Activated naive CD8-positive, alpha-beta T cell (primary cell): Measurements from ENCODE around the gene SEMG1.

ENCODE experiments used
- H3K27ac Mint-ChIP-seq: one replicate; pipeline ENCODE4 v1.8.0; 2021; ENCODE audit warnings: mixed read lengths
- H3K27me3 Mint-ChIP-seq: one replicate; pipeline ENCODE4 v1.8.0; 2021; ENCODE audit warnings: mixed read lengths
- H3K36me3 Mint-ChIP-seq: one replicate; pipeline ENCODE4 v1.8.0; 2021; ENCODE audit warnings: mixed read lengths
- H3K4me1 Mint-ChIP-seq: one replicate; pipeline ENCODE4 v1.8.0; 2021; ENCODE audit warnings: low read depth, mixed read lengths
- H3K4me3 Mint-ChIP-seq: one replicate; pipeline ENCODE4 v1.8.0; 2021; ENCODE audit warnings: mild to moderate bottlenecking, mixed read lengths
- H3K9me3 Mint-ChIP-seq: one replicate; pipeline ENCODE4 v1.8.0; 2021; ENCODE audit warnings: low read depth, mixed read lengths

Gene SEMG1

GRCh38 chr20:45248609-45249008, 41.8 kb downstream of the SEMG1 start:
- no peaks in the 10 kb centered on the region for H3K9me3 Mint-ChIP-seq
- no peaks in the 10 kb centered on the region for H3K36me3 Mint-ChIP-seq
- peaks cover 25% of the 10 kb centered on the region for H3K27me3 Mint-ChIP-seq
- H3K27ac Mint-ChIP-seq = no peak overlapping the region
- H3K4me1 Mint-ChIP-seq = no peaks in the 10 kb centered on the region
- H3K4me3 Mint-ChIP-seq = no peak overlapping the region

GRCh38 chr20:45251884-45252560, 45.2 kb downstream of the SEMG1 start:
- no peak overlapping the region for H3K27ac Mint-ChIP-seq
- H3K4me1 Mint-ChIP-seq = no peaks in the 10 kb centered on the region
- H3K4me3 Mint-ChIP-seq = no peak overlapping the region
- no peaks in the 10 kb centered on the region for H3K36me3 Mint-ChIP-seq
- no peaks in the 10 kb centered on the region for H3K9me3 Mint-ChIP-seq
- H3K27me3 Mint-ChIP-seq = peaks cover 26% of the 10 kb centered on the region

- no peak overlapping the region for H3K27ac Mint-ChIP-seq
- no peak overlapping the region for H3K4me3 Mint-ChIP-seq
- H3K36me3 Mint-ChIP-seq = no peaks in the 10 kb centered on the region
- H3K27me3 Mint-ChIP-seq = peaks cover 20% of the 10 kb centered on the region
- no peaks in the 10 kb centered on the region for H3K9me3 Mint-ChIP-seq
- no peaks in the 10 kb centered on the region for H3K4me1 Mint-ChIP-seq
Observed at GRCh38 chr20:45253261-45253660, 46.4 kb downstream of the SEMG1 start.

- Mint-ChIP-seq H3K9me3 (no peaks in the 10 kb centered on the region), H3K4me3 (no peak within 1 kb of the TSS), H3K27ac (no peak within 1 kb of the TSS), H3K27me3 (peaks cover 11% of the 10 kb centered on the region), H3K36me3 (no peaks in the 10 kb centered on the region), H3K4me1 (no peaks in the 10 kb centered on the region)
Observed at GRCh38 chr20:45254383-45255262, 47.8 kb downstream of the SEMG1 start, which contains the start of gene SLPI. Gene SLPI (minus strand): TSS chr20:45254564. CDS start chr20:45254543, 21 bp downstream.

- Mint-ChIP-seq H3K36me3 (no peaks in the 10 kb centered on the region), H3K27me3 (peaks cover 7% of the 10 kb centered on the region), H3K9me3 (no peaks in the 10 kb centered on the region), H3K4me3 (no peak overlapping the region), H3K4me1 (no peaks in the 10 kb centered on the region), H3K27ac (no peak overlapping the region)
Observed at GRCh38 chr20:45257161-45257560, 50.3 kb downstream of the SEMG1 start.

GRCh38 chr20:45257711-45258110, 50.9 kb downstream of the SEMG1 start:
- H3K27me3 Mint-ChIP-seq = peaks cover 3% of the 10 kb centered on the region
- H3K27ac Mint-ChIP-seq = no peak overlapping the region
- no peaks in the 10 kb centered on the region for H3K9me3 Mint-ChIP-seq
- no peaks in the 10 kb centered on the region for H3K4me1 Mint-ChIP-seq
- no peaks in the 10 kb centered on the region for H3K36me3 Mint-ChIP-seq
- no peak overlapping the region for H3K4me3 Mint-ChIP-seq

GRCh38 chr20:45258259-45258658, 51.4 kb downstream of the SEMG1 start:
- Mint-ChIP-seq H3K27ac (no peak overlapping the region), H3K27me3 (peaks cover 5% of the 10 kb centered on the region), H3K9me3 (no peaks in the 10 kb centered on the region), H3K4me3 (no peak overlapping the region), H3K4me1 (no peaks in the 10 kb centered on the region), H3K36me3 (no peaks in the 10 kb centered on the region)

- no peak overlapping the region for H3K4me3 Mint-ChIP-seq
- no peaks in the 10 kb centered on the region for H3K9me3 Mint-ChIP-seq
- H3K27ac Mint-ChIP-seq = no peak overlapping the region
- peaks cover 5% of the 10 kb centered on the region for H3K27me3 Mint-ChIP-seq
- no peaks in the 10 kb centered on the region for H3K36me3 Mint-ChIP-seq
- H3K4me1 Mint-ChIP-seq = no peaks in the 10 kb centered on the region
Observed at GRCh38 chr20:45258664-45259063, 51.8 kb downstream of the SEMG1 start.
